Measurements from ENCODE around the gene ANO5. TPM values are rescaled to one million over a fixed set of nuclear protein-coding genes. Genes with fewer than 3 reads are reported as not detected.
"Not testable (repeated sequence)": the region's sequence is repeated elsewhere in the genome, so short reads cannot be mapped to it uniquely, and the experiment has no call there.

The ANO5 gene
- polyA plus RNA-seq, 4 donors: 3.7 to 6.6 (median 5.1) TPM

- no peak for DNase-seq (ENCODE audit: low read depth in 4 of 4, low spot score in 2 of 4)
Observed at GRCh38 chr11:22199243-22199642, 6.4 kb downstream of the ANO5 start.

- no peak for DNase-seq (ENCODE audit: low read depth in 4 of 4, low spot score in 2 of 4)
Observed at GRCh38 chr11:22203281-22203680, 10.4 kb downstream of the ANO5 start.

GRCh38 chr11:22207162-22207561, 14.3 kb downstream of the ANO5 start:
- DNase-seq (ENCODE audit: low read depth in 4 of 4, low spot score in 2 of 4): no peak

GRCh38 chr11:22208151-22208858, 15.4 kb downstream of the ANO5 start:
- no peak for DNase-seq (ENCODE audit: low read depth in 4 of 4, low spot score in 2 of 4)

- no peak for DNase-seq (ENCODE audit: low read depth in 4 of 4, low spot score in 2 of 4)
Observed at GRCh38 chr11:22216940-22217339, 24.1 kb downstream of the ANO5 start.

GRCh38 chr11:22221143-22221542, 28.3 kb downstream of the ANO5 start:
- no peak for DNase-seq (ENCODE audit: low read depth in 4 of 4, low spot score in 2 of 4)

- no peak for DNase-seq (ENCODE audit: low read depth in 4 of 4, low spot score in 2 of 4)
Observed at GRCh38 chr11:22225190-22225589, 32.3 kb downstream of the ANO5 start.

GRCh38 chr11:22234743-22235142, 41.9 kb downstream of the ANO5 start:
- no peak for DNase-seq (ENCODE audit: low read depth in 4 of 4, low spot score in 2 of 4)

- DNase-seq (ENCODE audit: low read depth in 4 of 4, low spot score in 2 of 4): no peak
Observed at GRCh38 chr11:22244986-22245592, 52.2 kb downstream of the ANO5 start.

- DNase-seq (ENCODE audit: low read depth in 4 of 4, low spot score in 2 of 4): no peak
Observed at GRCh38 chr11:22246992-22247391, 54.1 kb downstream of the ANO5 start.

GRCh38 chr11:22249871-22250270, 57.0 kb downstream of the ANO5 start:
- no peak for DNase-seq (ENCODE audit: low read depth in 4 of 4, low spot score in 2 of 4)

- DNase-seq (ENCODE audit: low read depth in 4 of 4, low spot score in 2 of 4): no peak
Observed at GRCh38 chr11:22256876-22257275, 64.0 kb downstream of the ANO5 start.

GRCh38 chr11:22263613-22264012, 70.7 kb downstream of the ANO5 start:
- no peak for DNase-seq (ENCODE audit: low read depth in 4 of 4, low spot score in 2 of 4)

GRCh38 chr11:22268983-22269624, 76.2 kb downstream of the ANO5 start:
- DNase-seq (ENCODE audit: low read depth in 4 of 4, low spot score in 2 of 4): not testable (repeated sequence)

GRCh38 chr11:22273781-22274180, 80.9 kb downstream of the ANO5 start:
- DNase-seq (ENCODE audit: low read depth in 4 of 4, low spot score in 2 of 4): no peak

GRCh38 chr11:22275600-22275999, 82.7 kb downstream of the ANO5 start:
- no peak for DNase-seq (ENCODE audit: low read depth in 4 of 4, low spot score in 2 of 4)

- no peak for DNase-seq (ENCODE audit: low read depth in 4 of 4, low spot score in 2 of 4)
Observed at GRCh38 chr11:22276535-22276934, 83.7 kb downstream of the ANO5 start.

- DNase-seq (ENCODE audit: low read depth in 4 of 4, low spot score in 2 of 4): not testable (repeated sequence)
Observed at GRCh38 chr11:22284991-22285390, 92.1 kb downstream of the ANO5 start.

- DNase-seq (ENCODE audit: low read depth in 4 of 4, low spot score in 2 of 4): no peak
Observed at GRCh38 chr11:22302368-22302767, 109.5 kb downstream of the ANO5 start.

- DNase-seq (ENCODE audit: low read depth in 4 of 4, low spot score in 2 of 4): peak in 2 of 4 donors; percentile 3 to 4
Observed at GRCh38 chr11:22304337-22304961, 111.6 kb downstream of the ANO5 start.

- DNase-seq (ENCODE audit: low read depth in 4 of 4, low spot score in 2 of 4): no peak
Observed at GRCh38 chr11:22317656-22318055, 124.8 kb downstream of the ANO5 start.

Data from left renal cortex interstitium (tissue), 4 donors.